H9 (cell line): ENCODE measurements around the gene ZNF660. TPM values are rescaled to one million over a fixed set of nuclear protein-coding genes. Genes with fewer than 3 reads are reported as not detected.

Source experiments
- DNase-seq: peaks from one replicate; pipeline ENCODE4 v3.0.0-alpha.2; 2017
- H2AFZ ChIP-seq: one replicate; pipeline ENCODE4 v1.6.1; 2013; ENCODE audit warnings: mild to moderate bottlenecking, low read length, control low read depth, moderate library complexity
- H2AK5ac ChIP-seq: 2 replicates; pipeline ENCODE4 v1.6.1; 2013; ENCODE audit warnings: low read length, control low read depth, mixed read lengths; ENCODE audit not compliant: insufficient read length
- H2BK120ac ChIP-seq: one replicate; pipeline ENCODE4 v1.6.1; 2013; ENCODE audit warnings: low read depth, mild to moderate bottlenecking, low read length, control low read depth, inconsistent platforms; ENCODE audit not compliant: poor library complexity, severe bottlenecking
- H2BK12ac ChIP-seq: 2 replicates; pipeline ENCODE4 v1.6.1; 2013; ENCODE audit warnings: low read length, control low read depth, mixed read lengths, low read depth; ENCODE audit not compliant: insufficient read length
- H2BK15ac ChIP-seq: 2 replicates; pipeline ENCODE4 v1.6.1; 2013; ENCODE audit warnings: low read depth, low read length, control low read depth
- H2BK20ac ChIP-seq: one replicate; pipeline ENCODE4 v1.6.1; 2013; ENCODE audit warnings: low read depth, mild to moderate bottlenecking, low read length, control low read depth, inconsistent platforms; ENCODE audit not compliant: poor library complexity, severe bottlenecking
- H2BK5ac ChIP-seq: 2 replicates; pipeline ENCODE4 v1.6.1; 2013; ENCODE audit warnings: low read length, control low read depth, mixed read lengths; ENCODE audit not compliant: insufficient read length
- H3K14ac ChIP-seq: 2 replicates; pipeline ENCODE4 v1.6.1; 2013; ENCODE audit warnings: low read length, control low read depth; ENCODE audit not compliant: insufficient read depth
- H3K18ac ChIP-seq: 2 replicates; pipeline ENCODE4 v1.6.1; 2013; ENCODE audit warnings: low read depth, mild to moderate bottlenecking, mixed read lengths, low read length, control low read depth; ENCODE audit not compliant: insufficient read length
- H3K23ac ChIP-seq: 2 replicates; pipeline ENCODE4 v1.6.1; 2013; ENCODE audit warnings: low read length, control low read depth, mixed read lengths, low read depth; ENCODE audit not compliant: insufficient read length
- H3K23me2 ChIP-seq: 2 replicates; pipeline ENCODE4 v1.6.1; 2013; ENCODE audit warnings: low read depth, mild to moderate bottlenecking, mixed read lengths, low read length, control low read depth; ENCODE audit not compliant: insufficient read length, poor library complexity, severe bottlenecking
- H3K27ac ChIP-seq: 2 replicates; pipeline ENCODE4 v1.5.1; 2013; ENCODE audit warnings: low read length, control low read depth, mixed read lengths, low read depth; ENCODE audit not compliant: insufficient read length
- H3K27me3 ChIP-seq: 2 replicates; pipeline ENCODE4 v1.6.1; 2013; ENCODE audit warnings: low read length, control low read depth, inconsistent platforms; ENCODE audit not compliant: insufficient read depth
- H3K4ac ChIP-seq: 2 replicates; pipeline ENCODE4 v1.6.1; 2013; ENCODE audit warnings: low read depth, mild to moderate bottlenecking, control low read depth, inconsistent platforms, low read length, moderate library complexity
- H3K4me1 ChIP-seq: 2 replicates; pipeline ENCODE4 v1.6.1; 2013; ENCODE audit warnings: low read length, control low read depth, inconsistent platforms; ENCODE audit not compliant: insufficient read depth
- H3K4me2 ChIP-seq: 2 replicates; pipeline ENCODE4 v1.6.1; 2013; ENCODE audit warnings: low read length, control low read depth, mixed read lengths; ENCODE audit not compliant: insufficient read length, insufficient read depth
- H3K56ac ChIP-seq: 2 replicates; pipeline ENCODE4 v1.6.1; 2013; ENCODE audit warnings: low read depth, mild to moderate bottlenecking, mixed read lengths, low read length, control low read depth; ENCODE audit not compliant: insufficient read length
- H3K79me1 ChIP-seq: 2 replicates; pipeline ENCODE4 v1.6.1; 2013; ENCODE audit warnings: low read depth, mild to moderate bottlenecking, moderate library complexity, low read length, control low read depth, inconsistent platforms; ENCODE audit not compliant: insufficient read depth, poor library complexity, severe bottlenecking
- H3K79me2 ChIP-seq: 2 replicates; pipeline ENCODE4 v1.6.1; 2013; ENCODE audit warnings: low read length, control low read depth, inconsistent platforms; ENCODE audit not compliant: insufficient read depth
- H3K9ac ChIP-seq: 2 replicates; pipeline ENCODE4 v1.6.1; 2013; ENCODE audit warnings: low read length, control low read depth, mixed read lengths; ENCODE audit not compliant: insufficient read length; ENCODE audit errors: extremely low read depth
- H3K9me3 ChIP-seq: one replicate; pipeline ENCODE4 v1.6.1; 2013; ENCODE audit warnings: low read depth, low read length, inconsistent platforms; ENCODE audit not compliant: control insufficient read depth
- H3T11ph ChIP-seq: one replicate; pipeline ENCODE4 v1.6.1; 2013; ENCODE audit warnings: mild to moderate bottlenecking, low read length, control low read depth, inconsistent platforms
- H4K20me1 ChIP-seq: one replicate; pipeline ENCODE4 v1.6.1; 2013; ENCODE audit not compliant: control insufficient read depth, insufficient read length, insufficient read depth
- H4K5ac ChIP-seq: 2 replicates; pipeline ENCODE4 v1.6.1; 2013; ENCODE audit warnings: low read depth, mild to moderate bottlenecking, mixed read lengths, low read length, control low read depth; ENCODE audit not compliant: insufficient read length
- H4K8ac ChIP-seq: replicated peaks from 2 replicates; pipeline ENCODE4 v1.6.1; 2013; ENCODE audit warnings: low read length, control low read depth, mixed read lengths, low read depth; ENCODE audit not compliant: insufficient read length
- H4K91ac ChIP-seq: 2 replicates; pipeline ENCODE4 v1.6.1; 2013; ENCODE audit warnings: low read depth, mild to moderate bottlenecking, moderate library complexity, mixed read lengths, low read length, control low read depth; ENCODE audit not compliant: insufficient read length
- H3K27ac Mint-ChIP-seq, 3 experiments: 2 replicates in 2 of 3; 3 replicates in 1 of 3; pipeline ENCODE4 v1.8.0; 2020 to 2021; ENCODE audit warnings: mixed read lengths in 3 of 3, mild to moderate bottlenecking in 1 of 3, moderate library complexity in 1 of 3
- H3K27me3 Mint-ChIP-seq: 2 replicates; pipeline ENCODE4 v1.8.0; 2021; ENCODE audit warnings: low read depth, mild to moderate bottlenecking, moderate library complexity, mixed read lengths
- H3K36me3 Mint-ChIP-seq, 3 experiments: 2 replicates in 2 of 3; 3 replicates in 1 of 3; pipeline ENCODE4 v1.8.0; 2020 to 2021; ENCODE audit warnings: low read depth in 3 of 3, mixed read lengths in 3 of 3; ENCODE audit not compliant: insufficient read depth in 1 of 3
- H3K4me1 Mint-ChIP-seq, 2 experiments: 2 replicates each; pipeline ENCODE4 v1.8.0; 2020; ENCODE audit warnings: mixed read lengths in 2 of 2
- H3K4me3 Mint-ChIP-seq, 2 experiments: 2 replicates in 1 of 2; 3 replicates in 1 of 2; pipeline ENCODE4 v1.8.0; 2020 to 2021; ENCODE audit warnings: mild to moderate bottlenecking in 2 of 2, mixed read lengths in 2 of 2, moderate library complexity in 1 of 2
- H3K9me3 Mint-ChIP-seq, 2 experiments: 2 replicates in 1 of 2; 3 replicates in 1 of 2; pipeline ENCODE4 v1.8.0; 2020; ENCODE audit warnings: mild to moderate bottlenecking in 2 of 2, mixed read lengths in 2 of 2, moderate library complexity in 1 of 2
- CTCF ChIP-seq: fragments of 200-600 bp; sonication (generic); conservative IDR thresholded peaks from 3 replicates; pipeline ENCODE4 v1.8.0; 2021; ENCODE audit warnings: antibody characterized with exemption, mild to moderate bottlenecking
- WGBS: extraction: QIAGEN DNeasy Blood & Tissue Kit; methylation state at CpG from one replicate; pipeline ENCODE4 v1.1.7; 2013; ENCODE audit warnings: missing lambda C conversion rate, low lambda C conversion rate, mixed read lengths; ENCODE audit not compliant: insufficient read length; ENCODE audit errors: extremely low coverage; 5-methylcytosine and 5-hydroxymethylcytosine counted together
- total RNA-seq: library from RNA; stranded (reverse); gene quantifications from 2 replicates; pipeline ENCODE4 v1.2.1, GENCODE V29; 2021

Gene ZNF660
- total RNA-seq, 1 experiment from 2014 or later, result 18.7 TPM

- no peak for TF ChIP-seq CTCF
Measured at GRCh38 chr3:44561076-44561475, 23.7 kb upstream of the ZNF660 start.

More at GRCh38 chr3:44561076-44561475, 23.7 kb upstream of the ZNF660 start:
- Histone ChIP-seq H4K91ac (no peak overlapping the region), H2BK120ac (no peak overlapping the region), H3K4me1 (no peaks in the 10 kb centered on the region; the same call in 1 of the 2 replicates), H3K56ac (no peak overlapping the region), H3K14ac (no peak overlapping the region), H3K4ac (no peak overlapping the region), H3K9ac (no peak overlapping the region), H3T11ph (no peak overlapping the region), H3K27ac (no peak overlapping the region), H2AFZ (no peak overlapping the region), H2AK5ac (no peak overlapping the region), H3K4me2 (no peak overlapping the region), H2BK20ac (no peak overlapping the region), H3K27me3 (no peaks in the 10 kb centered on the region), H4K8ac (no peak overlapping the region), H4K20me1 (no peaks in the 10 kb centered on the region), H2BK5ac (no peak overlapping the region), H3K23me2 (peaks cover 2% of the 10 kb centered on the region), H3K18ac (no peak overlapping the region), H3K23ac (no peak overlapping the region), H3K9me3 (peaks cover 22% of the 10 kb centered on the region), H3K79me2 (no peaks in the 10 kb centered on the region; the same call in 1 of the 2 replicates), H4K5ac (no peak overlapping the region), H3K79me1 (peaks cover 5% of the 10 kb centered on the region), H2BK12ac (no peak overlapping the region), H2BK15ac (no peak overlapping the region)
- Mint-ChIP-seq H3K36me3 (peaks cover 91 to 95% (median 92%) of the 10 kb centered on the region in 3 experiments), H3K4me1 (peaks cover 5 to 7% of the 10 kb centered on the region in 2 experiments), H3K4me3 (no peak overlapping the region), H3K9me3 (peaks cover 26 to 43% of the 10 kb centered on the region in 2 experiments), H3K27ac (no peak overlapping the region), H3K27me3 (no peaks in the 10 kb centered on the region; the same call in 1 of the 2 replicates)
- no CpG with 5 or more reads among the region's 1 CpG for WGBS
- no peak for DNase-seq
